Esophagus squamous epithelium (tissue), 4 donors: ENCODE measurements around the gene TMEM91.
"Not testable (repeated sequence)": the region's sequence is repeated elsewhere in the genome, so short reads cannot be mapped to it uniquely, and the experiment has no call there.

Experiments
- POLR2A ChIP-seq, 4 donors: fragments of 450-650 bp; IDR thresholded peaks; one replicate each; pipeline ENCODE4 v1.6.1; 2017; ENCODE audit warnings: antibody characterized with exemption in 4 of 4, mild to moderate bottlenecking in 4 of 4, moderate library complexity in 3 of 4
- TF ChIP-seq, protein P1 (sequence below), 6 experiments: fragments of 450-650 bp in 4 of 6; fragments of 200-600 bp in 2 of 6; sonication (generic) in 2 of 6; IDR thresholded peaks; one replicate each; pipeline ENCODE4 v1.5.1; 2016 to 2019; ENCODE audit warnings: antibody characterized with exemption in 6 of 6, mild to moderate bottlenecking in 4 of 6, moderate library complexity in 4 of 6

GRCh38 chr19:41346916-41347315, 29.4 kb upstream of the TMEM91 start:
- not testable (repeated sequence) for TF ChIP-seq POLR2A (IDR thresholded peaks at IDR 0.05)
- TF ChIP-seq, protein P1, sequence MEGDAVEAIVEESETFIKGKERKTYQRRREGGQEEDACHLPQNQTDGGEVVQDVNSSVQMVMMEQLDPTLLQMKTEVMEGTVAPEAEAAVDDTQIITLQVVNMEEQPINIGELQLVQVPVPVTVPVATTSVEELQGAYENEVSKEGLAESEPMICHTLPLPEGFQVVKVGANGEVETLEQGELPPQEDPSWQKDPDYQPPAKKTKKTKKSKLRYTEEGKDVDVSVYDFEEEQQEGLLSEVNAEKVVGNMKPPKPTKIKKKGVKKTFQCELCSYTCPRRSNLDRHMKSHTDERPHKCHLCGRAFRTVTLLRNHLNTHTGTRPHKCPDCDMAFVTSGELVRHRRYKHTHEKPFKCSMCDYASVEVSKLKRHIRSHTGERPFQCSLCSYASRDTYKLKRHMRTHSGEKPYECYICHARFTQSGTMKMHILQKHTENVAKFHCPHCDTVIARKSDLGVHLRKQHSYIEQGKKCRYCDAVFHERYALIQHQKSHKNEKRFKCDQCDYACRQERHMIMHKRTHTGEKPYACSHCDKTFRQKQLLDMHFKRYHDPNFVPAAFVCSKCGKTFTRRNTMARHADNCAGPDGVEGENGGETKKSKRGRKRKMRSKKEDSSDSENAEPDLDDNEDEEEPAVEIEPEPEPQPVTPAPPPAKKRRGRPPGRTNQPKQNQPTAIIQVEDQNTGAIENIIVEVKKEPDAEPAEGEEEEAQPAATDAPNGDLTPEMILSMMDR (IDR thresholded peaks at IDR 0.05), result not testable (repeated sequence)
